Measurements from ENCODE around the gene SLC11A2. TPM values are rescaled to one million over a fixed set of nuclear protein-coding genes. Genes with fewer than 3 reads are reported as not detected.

SLC11A2 gene
- total RNA-seq, 1 donor from 2014 or later = 36.3 TPM

Other genes with a start within 250 kb of the SLC11A2 start
- gene TMPRSS12, start 183.5 kb downstream of the SLC11A2 start, total RNA-seq = not detected in 2 replicates
- gene HIGD1C, start 73.8 kb downstream of the SLC11A2 start, total RNA-seq = not detected in 2 replicates
- 37.9 and 44.5 TPM in 2 replicates for gene LETMD1, start 21.9 kb upstream of the SLC11A2 start, total RNA-seq
- gene CSRNP2, start 57.2 kb upstream of the SLC11A2 start, total RNA-seq = 36.1 and 36.6 TPM in 2 replicates
- 14.2 and 19.1 TPM in 2 replicates for gene TFCP2, start 146.8 kb upstream of the SLC11A2 start, total RNA-seq
- 2.6 and 3.9 TPM in 2 replicates for gene POU6F1, start 191.7 kb upstream of the SLC11A2 start, total RNA-seq
- gene DAZAP2, start 212.4 kb upstream of the SLC11A2 start, total RNA-seq = 244 and 271 TPM in 2 replicates
- 15.7 and 24.5 TPM in 2 replicates for gene SMAGP, start 244.0 kb upstream of the SLC11A2 start, total RNA-seq

All from kidney epithelial cell (primary cell).